ENCODE measurements around the gene QKI. TPM values are rescaled to one million over a fixed set of nuclear protein-coding genes. Genes with fewer than 3 reads are reported as not detected.

QKI gene
- total RNA-seq, 1 donor from 2014 or later = 45.2 TPM

DNA sequence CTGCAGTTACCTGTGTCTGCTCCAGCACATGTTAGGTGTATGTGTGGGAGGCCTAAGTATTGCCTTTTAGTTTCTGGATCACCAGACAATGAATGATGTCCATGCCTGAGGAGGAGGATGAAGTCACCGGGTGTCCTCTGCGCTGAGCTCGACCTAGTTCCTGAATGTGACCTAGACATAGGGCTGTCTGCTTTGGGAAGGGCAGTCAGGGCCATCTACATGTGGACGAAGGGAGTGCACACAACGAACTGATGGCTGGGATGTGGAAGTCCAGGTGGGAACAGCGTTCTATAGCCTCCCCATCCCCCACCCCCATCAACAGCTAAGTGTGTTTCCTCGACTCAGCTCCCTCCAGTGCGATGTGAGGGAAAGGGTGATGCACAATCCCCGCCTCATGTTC lies 186.3 kb downstream of the QKI start:
- DNase-seq (ENCODE audit: low spot score) = no peak
- peak; percentile 12 for ATAC-seq

- no peak for ATAC-seq
- no peak for DNase-seq (ENCODE audit: low spot score)
Observed at GRCh38 chr6:163602851-163603250, 188.3 kb downstream of the QKI start.

- DNase-seq (ENCODE audit: low spot score) (no peak), ATAC-seq (no peak)
Observed at GRCh38 chr6:163603395-163603794, 188.9 kb downstream of the QKI start.

GRCh38 chr6:163605385-163606097 lies 191.0 kb downstream of the QKI start:
- DNase-seq (ENCODE audit: low spot score) (no peak), ATAC-seq (no peak)

- DNase-seq (ENCODE audit: low spot score) = no peak
- no peak for ATAC-seq
Observed at GRCh38 chr6:163607792-163608191, 193.3 kb downstream of the QKI start.

DNA sequence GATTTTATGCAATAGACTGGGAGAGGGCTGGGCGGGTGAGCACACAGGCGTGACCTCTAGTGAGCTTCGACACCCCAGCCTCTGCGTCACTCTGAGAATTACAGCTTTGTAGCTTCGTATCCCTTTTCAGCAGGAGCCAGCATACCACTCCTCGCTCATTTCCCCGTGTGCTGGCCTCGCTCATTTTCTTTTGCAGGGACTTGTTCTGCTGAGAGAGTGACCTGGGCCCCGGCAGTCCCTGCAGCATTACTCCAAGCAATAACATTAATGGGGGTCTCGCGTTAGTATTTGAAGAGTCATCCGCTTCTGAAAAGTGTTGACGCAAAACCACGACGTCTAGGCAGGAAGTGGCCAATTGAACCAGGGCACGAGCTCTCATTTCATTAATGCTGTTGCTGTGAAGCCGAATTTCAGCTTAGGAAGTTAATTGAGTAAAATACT lies 193.7 kb downstream of the QKI start:
- no peak for ATAC-seq
- no peak for DNase-seq (ENCODE audit: low spot score)

DNA sequence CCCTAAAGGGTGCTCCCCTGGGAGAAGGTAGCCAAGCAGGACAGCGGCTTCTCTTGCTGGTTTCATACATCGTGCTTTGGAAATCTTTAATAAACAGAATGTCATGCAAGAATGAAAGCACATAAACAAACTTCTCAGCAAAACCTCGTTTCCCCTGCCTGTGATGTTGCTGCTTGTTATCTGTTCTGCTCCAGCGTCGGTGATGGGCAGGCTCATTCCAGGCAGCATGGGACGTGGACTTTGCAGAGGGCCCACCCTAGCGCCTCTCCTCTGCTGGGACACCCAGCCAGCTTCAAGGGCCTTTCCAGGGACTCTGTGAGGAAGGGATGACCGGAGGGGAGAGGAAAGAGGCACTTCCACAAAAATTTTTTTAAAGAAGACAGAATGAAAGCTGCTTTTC lies 197.7 kb downstream of the QKI start:
- no peak for DNase-seq (ENCODE audit: low spot score)
- ATAC-seq = no peak

DNA sequence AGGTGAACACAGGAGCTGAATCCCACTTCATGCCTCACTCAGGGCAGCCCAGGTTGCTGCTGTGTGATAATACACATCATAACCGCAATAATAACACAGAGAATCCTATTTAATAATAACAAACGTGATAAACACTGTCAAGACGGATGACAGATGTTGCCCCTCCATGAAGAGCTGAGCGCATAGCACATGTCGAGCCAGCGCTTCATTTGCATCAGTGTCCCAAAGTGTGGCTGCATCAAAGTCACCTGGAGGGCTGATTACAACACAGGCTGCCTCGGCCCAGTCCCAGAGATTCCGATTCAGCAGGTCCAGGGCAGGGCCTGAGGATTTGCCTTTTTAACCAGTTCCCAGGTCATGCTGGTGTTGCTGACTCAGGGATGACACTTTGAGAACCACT lies 198.5 kb downstream of the QKI start:
- ATAC-seq (no peak), DNase-seq (ENCODE audit: low spot score) (no peak)

DNA sequence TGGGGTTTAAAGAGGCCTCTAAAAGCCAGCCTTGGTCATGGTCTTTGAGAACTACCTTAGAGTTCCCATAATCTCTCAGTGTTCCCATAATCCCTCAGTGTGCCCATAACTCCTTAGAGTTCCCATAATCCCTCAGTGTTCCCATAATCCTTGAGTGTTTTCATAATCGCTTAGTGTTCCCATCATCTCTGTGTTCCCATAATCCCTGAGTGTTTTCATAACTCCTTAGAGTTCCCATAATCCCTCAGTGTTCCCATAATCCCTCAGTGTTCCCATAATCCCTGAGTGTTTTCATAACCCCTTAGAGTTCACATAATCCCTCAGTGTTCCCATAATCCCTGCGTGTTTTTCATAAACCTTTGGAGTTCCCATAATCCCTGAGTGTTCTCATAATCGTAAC lies 199.2 kb downstream of the QKI start:
- DNase-seq (ENCODE audit: low spot score) (no peak), ATAC-seq (no peak)

- ATAC-seq (no peak), DNase-seq (ENCODE audit: low spot score) (no peak)
Observed at GRCh38 chr6:163616452-163616851, 201.9 kb downstream of the QKI start.

- DNase-seq (ENCODE audit: low spot score) = no peak
- ATAC-seq = no peak
Observed at GRCh38 chr6:163617549-163617948, 203.0 kb downstream of the QKI start.

DNA sequence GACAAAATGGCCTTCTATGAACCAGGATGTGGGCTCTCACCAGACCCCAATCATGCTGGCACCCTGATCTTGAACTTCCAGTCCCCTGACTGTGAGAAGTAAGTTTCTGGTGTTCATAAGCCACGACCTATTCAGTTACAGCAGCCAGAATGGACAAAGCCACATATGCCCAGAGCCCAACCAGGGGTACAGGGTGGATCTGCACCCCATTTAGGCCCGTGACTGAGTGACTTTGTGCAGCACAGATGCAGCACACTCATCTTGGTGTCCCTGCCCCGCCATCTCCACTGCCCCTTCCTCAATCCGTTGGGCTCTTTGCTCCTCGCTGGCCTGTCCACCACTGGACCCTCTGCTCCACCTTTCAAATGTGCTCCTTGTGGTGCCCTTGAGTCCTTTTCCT lies 205.6 kb downstream of the QKI start:
- no peak for ATAC-seq
- peak; percentile 11 for DNase-seq (ENCODE audit: low spot score)

GRCh38 chr6:163620670-163621330 lies 206.3 kb downstream of the QKI start:
- peak; percentile 27 for DNase-seq (ENCODE audit: low spot score)
- ATAC-seq = no peak

DNA sequence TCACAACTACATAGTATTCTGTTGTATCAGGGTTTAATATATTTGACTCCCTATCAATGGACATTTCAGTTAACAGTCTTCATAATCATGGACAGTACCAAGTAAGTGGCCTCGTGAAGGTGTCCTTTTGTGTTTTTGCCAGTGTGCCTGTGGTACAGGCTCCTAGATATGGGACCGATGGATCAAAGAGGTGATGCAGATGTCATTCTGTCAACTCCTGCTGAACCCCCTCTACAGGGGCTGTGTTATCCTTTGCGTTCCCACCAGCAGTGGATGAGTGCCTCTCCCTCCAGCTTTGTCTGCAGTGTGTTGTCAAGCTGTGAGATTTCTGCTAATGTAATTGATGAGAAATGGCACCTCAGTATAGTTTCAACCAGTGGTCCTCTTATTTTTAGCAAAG lies 210.7 kb downstream of the QKI start:
- no peak for DNase-seq (ENCODE audit: low spot score)
- no peak for ATAC-seq

DNA sequence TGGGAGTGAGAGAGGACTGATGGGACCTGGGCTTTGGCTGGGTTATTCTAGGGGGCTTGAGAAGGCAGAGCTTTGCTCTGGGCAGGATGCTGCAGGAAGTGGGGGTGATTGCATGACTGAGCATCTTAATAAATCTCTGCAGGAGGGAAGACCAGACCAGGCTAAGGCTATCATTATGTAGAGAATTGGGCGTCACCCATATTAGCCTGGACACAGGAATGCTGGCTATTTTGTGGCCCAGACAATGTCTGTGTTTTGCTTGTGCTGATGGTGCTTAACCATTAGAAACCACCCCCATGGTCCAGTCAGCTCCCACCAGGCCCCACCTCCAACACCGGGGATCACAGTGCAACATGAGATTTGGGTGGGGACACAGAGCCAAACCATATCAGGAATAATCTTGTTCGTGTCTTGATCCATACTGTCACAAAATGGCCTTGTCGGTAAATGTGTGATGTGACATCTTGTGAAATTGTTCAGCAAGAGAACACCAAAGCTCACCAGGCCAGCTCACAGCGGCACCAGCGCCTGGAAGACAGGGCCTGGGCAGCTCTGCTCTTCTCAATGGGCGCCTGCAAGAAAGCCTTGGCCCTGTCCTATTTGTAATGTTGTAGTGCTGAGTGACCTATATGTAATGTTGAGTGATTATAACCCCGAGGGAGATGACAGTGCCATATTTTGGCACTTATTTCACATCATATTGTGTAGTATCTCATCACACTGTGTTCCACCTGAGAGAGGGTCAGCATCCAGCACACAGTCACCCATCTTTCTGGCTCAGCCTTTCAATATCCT lies 211.8 kb downstream of the QKI start:
- no peak for ATAC-seq

GRCh38 chr6:163627274-163628062 lies 212.9 kb downstream of the QKI start:
- ATAC-seq (no peak), DNase-seq (ENCODE audit: low spot score) (no peak)

More for the DNA sequence above, 211.8 kb downstream of the QKI start:
- no peak for DNase-seq (ENCODE audit: low spot score)
